GM18517 (cell line): ENCODE measurements around the gene MCTP1.
"Not testable (repeated sequence)": the region's sequence is repeated elsewhere in the genome, so short reads cannot be mapped to it uniquely, and the experiment has no call there.

Experiments
- ATAC-seq: cut with Tn5 transposase; IDR thresholded peaks from one replicate; pipeline ENCODE4 v1.9.1; 2021; ENCODE audit warnings: mild to moderate bottlenecking, moderate library complexity; ENCODE audit not compliant: unreplicated experiment

Gene MCTP1

GRCh38 chr5:94832685-94833084 is 452.2 kb downstream of the MCTP1 start:
- no peak for ATAC-seq

- no peak for ATAC-seq
Observed at GRCh38 chr5:94830520-94830919, 454.4 kb downstream of the MCTP1 start.

- not testable (repeated sequence) for ATAC-seq
Observed at GRCh38 chr5:94828222-94828621, 456.7 kb downstream of the MCTP1 start.

- ATAC-seq = no peak
Observed at GRCh38 chr5:94820488-94820887, 464.4 kb downstream of the MCTP1 start.

- no peak for ATAC-seq
Observed at GRCh38 chr5:94818904-94819303, 466.0 kb downstream of the MCTP1 start.

- ATAC-seq = no peak
Observed at GRCh38 chr5:94815313-94816039, 469.4 kb downstream of the MCTP1 start.

GRCh38 chr5:94812232-94812631 is 472.7 kb downstream of the MCTP1 start:
- no peak for ATAC-seq

- ATAC-seq = no peak
Observed at GRCh38 chr5:94811331-94811730, 473.6 kb downstream of the MCTP1 start.

GRCh38 chr5:94810877-94811276 is 474.0 kb downstream of the MCTP1 start:
- ATAC-seq = no peak

- ATAC-seq = no peak
Observed at GRCh38 chr5:94810281-94810680, 474.6 kb downstream of the MCTP1 start.

- no peak for ATAC-seq
Observed at GRCh38 chr5:94808497-94808896, 476.4 kb downstream of the MCTP1 start.

- no peak for ATAC-seq
Observed at GRCh38 chr5:94807985-94808384, 476.9 kb downstream of the MCTP1 start.

- ATAC-seq = no peak
Observed at GRCh38 chr5:94802450-94802849, 482.4 kb downstream of the MCTP1 start.

GRCh38 chr5:94796586-94796985 is 488.3 kb downstream of the MCTP1 start:
- ATAC-seq = no peak

GRCh38 chr5:94793816-94794198 is 491.1 kb downstream of the MCTP1 start:
- ATAC-seq = peak; percentile 44

GRCh38 chr5:94793113-94793815 is 491.6 kb downstream of the MCTP1 start:
- peak; percentile 100 for ATAC-seq

- no peak for ATAC-seq
Observed at GRCh38 chr5:94791829-94792228, 493.1 kb downstream of the MCTP1 start.

- ATAC-seq = no peak
Observed at GRCh38 chr5:94788527-94788926, 496.4 kb downstream of the MCTP1 start.

- no peak for ATAC-seq
Observed at GRCh38 chr5:94784536-94785505, 500.1 kb downstream of the MCTP1 start.

GRCh38 chr5:94782383-94782782 is 502.5 kb downstream of the MCTP1 start:
- no peak for ATAC-seq

GRCh38 chr5:94779684-94780083 is 505.2 kb downstream of the MCTP1 start:
- ATAC-seq = no peak
